Caco-2 (cell line): ENCODE data around the gene SLC30A3. TPM values are rescaled to one million over a fixed set of nuclear protein-coding genes. Genes with fewer than 3 reads are reported as not detected.

Experiments used
- BruUV-seq: library from RNA; stranded (reverse); fragments of 400-500 nt; replicated peaks from 2 replicates; lab custom pipeline; 2021; lab: Mats Ljungman, UMichigan
- CTCF ChIA-PET: fragments of 300-600 bp; sonication (Branson Sonifier 250); formaldehyde crosslinking; loops from one replicate; lab custom pipeline; 2022; ENCODE audit warnings: antibody characterized with exemption; lab: Charles Lee
- POLR2A ChIA-PET: fragments of 300-600 bp; sonication (Branson Sonifier 250); formaldehyde crosslinking; loops from one replicate; lab custom pipeline; 2022; ENCODE audit warnings: antibody characterized with exemption; lab: Charles Lee
- DNase-seq, 2 experiments: peaks; one replicate each; pipeline versions ENCODE4 v3.0.0 to v3.0.0-alpha.2; 2020 to 2022
- H3K27me3 ChIP-seq: replicated peaks from 2 replicates; pipeline ENCODE4 v1.6.0; 2011; ENCODE audit warnings: low read length; ENCODE audit not compliant: control insufficient read depth, insufficient read depth
- H3K36me3 ChIP-seq: 2 replicates; pipeline ENCODE4 v1.5.1; 2011; ENCODE audit warnings: low read length; ENCODE audit not compliant: control insufficient read depth, insufficient read depth
- H3K4me1 ChIP-seq: fragments of 250-450 bp; sonication (Bioruptor Pico); 2 replicates; pipeline ENCODE4 v1.5.1; 2020; ENCODE audit warnings: mild to moderate bottlenecking
- H3K4me3 ChIP-seq: 2 replicates; pipeline ENCODE4 v1.5.1; 2011; ENCODE audit warnings: low read depth, mild to moderate bottlenecking, control low read depth, low read length
- H3K9me3 ChIP-seq: fragments of 250-450 bp; sonication (Bioruptor Pico); 2 replicates; pipeline ENCODE4 v1.5.1; 2020; ENCODE audit warnings: mild to moderate bottlenecking, moderate library complexity
- H3K27ac Mint-ChIP-seq: one replicate; pipeline ENCODE4 v1.8.0; 2022; ENCODE audit warnings: mixed read lengths; ENCODE audit not compliant: unreplicated experiment
- H3K27me3 Mint-ChIP-seq: one replicate; pipeline ENCODE4 v1.8.0; 2022; ENCODE audit warnings: mixed read lengths; ENCODE audit not compliant: insufficient read depth, unreplicated experiment
- H3K36me3 Mint-ChIP-seq: one replicate; pipeline ENCODE4 v1.8.0; 2022; ENCODE audit warnings: mild to moderate bottlenecking, mixed read lengths; ENCODE audit not compliant: insufficient read depth, unreplicated experiment
- H3K4me1 Mint-ChIP-seq: one replicate; pipeline ENCODE4 v1.8.0; 2022; ENCODE audit warnings: low read depth, mixed read lengths; ENCODE audit not compliant: unreplicated experiment
- H3K4me3 Mint-ChIP-seq: one replicate; pipeline ENCODE4 v1.8.0; 2022; ENCODE audit warnings: mild to moderate bottlenecking, moderate library complexity, mixed read lengths; ENCODE audit not compliant: unreplicated experiment
- H3K9me3 Mint-ChIP-seq: one replicate; pipeline ENCODE4 v1.8.0; 2022; ENCODE audit warnings: mixed read lengths; ENCODE audit not compliant: unreplicated experiment
- CTCF ChIP-seq, 2 experiments: fragments of 200-600 bp in 1 of 2; IDR thresholded peaks; 1 replicate in 1 of 2; 2 replicates in 1 of 2; pipeline versions ENCODE4 v1.5.1 to v1.8.0; 2011 to 2022; ENCODE audit warnings: antibody characterized with exemption in 1 of 2, control low read depth in 1 of 2, inconsistent platforms in 1 of 2, low read depth in 1 of 2, low read length in 1 of 2, mild to moderate bottlenecking in 1 of 2, moderate library complexity in 1 of 2; ENCODE audit not compliant: insufficient read depth in 1 of 2, severe bottlenecking in 1 of 2, unreplicated experiment in 1 of 2
- intact Hi-C: fragments of 100-400 bp; cut with micrococcal nuclease; formaldehyde crosslinking; loops from one replicate; pipeline ENCODE4 v1.10.0; 2022; ENCODE audit not compliant: unreplicated experiment
- total RNA-seq: library from RNA; stranded (reverse); gene quantifications from 2 replicates; pipeline ENCODE4 v1.2.3, GENCODE V29; 2022

SLC30A3 gene
- total RNA-seq, 1 experiment from 2014 or later, result 4.3 TPM

GRCh38 chr2:27227501-27227900 lies 35.3 kb downstream of the SLC30A3 start:
- Mint-ChIP-seq H3K4me1 (no peaks in the 10 kb centered on the region), H3K27me3 (no peaks in the 10 kb centered on the region)

GRCh38 chr2:27225526-27225925 lies 37.3 kb downstream of the SLC30A3 start:
- POLR2A ChIA-PET, result no interaction called here

More at GRCh38 chr2:27227501-27227900, 35.3 kb downstream of the SLC30A3 start:
- Mint-ChIP-seq H3K36me3 (peaks cover 90% of the 10 kb centered on the region), H3K9me3 (no peaks in the 10 kb centered on the region), H3K27ac (no peak overlapping the region), H3K4me3 (no peak overlapping the region)
- Histone ChIP-seq H3K36me3 (peaks cover 7% of the 10 kb centered on the region; the same call in 1 of the 2 replicates), H3K27me3 (no peaks in the 10 kb centered on the region), H3K4me1 (no peaks in the 10 kb centered on the region), H3K4me3 (no peak overlapping the region), H3K9me3 (no peaks in the 10 kb centered on the region)
- intact Hi-C loops, result no loop called here
- DNase-seq, result no peak
- POLR2A ChIA-PET, result no interaction called here
- no peak for TF ChIP-seq CTCF (IDR thresholded peaks at IDR 0.05; ENCODE audit: insufficient read depth in 1 of 2, low read depth in 1 of 2, low read length in 1 of 2, severe bottlenecking in 1 of 2, unreplicated experiment in 1 of 2)
- CTCF ChIA-PET, result no interaction called here
- no TSS peak for BruUV-seq

GRCh38 chr2:27223416-27223815 lies 39.4 kb downstream of the SLC30A3 start:
- intact Hi-C loops, result no loop called here
- Mint-ChIP-seq H3K9me3 (no peaks in the 10 kb centered on the region), H3K27me3 (no peaks in the 10 kb centered on the region), H3K4me3 (no peak overlapping the region), H3K36me3 (peaks cover 85% of the 10 kb centered on the region), H3K27ac (no peak overlapping the region), H3K4me1 (peaks cover under 1% of the 10 kb centered on the region)
- H3K9me3 ChIP-seq, result no peaks in the 10 kb centered on the region
- no peaks in the 10 kb centered on the region for H3K27me3 ChIP-seq
- no peak for TF ChIP-seq CTCF (IDR thresholded peaks at IDR 0.05; ENCODE audit: insufficient read depth in 1 of 2, low read depth in 1 of 2, low read length in 1 of 2, severe bottlenecking in 1 of 2, unreplicated experiment in 1 of 2)
- peaks cover 5% of the 10 kb centered on the region for H3K4me1 ChIP-seq
- ChIA-PET POLR2A (no interaction called here), CTCF (interaction anchor here (0.8 kb wide), 1 partner anchor 146 kb away, joined by 3 read pairs; no protein-coding TSS in a partner anchor)
- H3K36me3 ChIP-seq, result peaks cover 4% of the 10 kb centered on the region
- no TSS peak for BruUV-seq
- no peak overlapping the region for H3K4me3 ChIP-seq
- DNase-seq, result no peak

More at GRCh38 chr2:27225526-27225925, 37.3 kb downstream of the SLC30A3 start:
- CTCF ChIA-PET, result no interaction called here
- Histone ChIP-seq H3K4me1 (no peaks in the 10 kb centered on the region), H3K4me3 (no peak overlapping the region), H3K36me3 (peaks cover 4% of the 10 kb centered on the region), H3K9me3 (no peaks in the 10 kb centered on the region), H3K27me3 (no peaks in the 10 kb centered on the region)
- DNase-seq, result no peak
- Mint-ChIP-seq H3K27me3 (no peaks in the 10 kb centered on the region), H3K4me1 (no peaks in the 10 kb centered on the region), H3K27ac (no peak overlapping the region), H3K36me3 (peaks cover 84% of the 10 kb centered on the region), H3K9me3 (no peaks in the 10 kb centered on the region), H3K4me3 (no peak overlapping the region)
- no peak for TF ChIP-seq CTCF (IDR thresholded peaks at IDR 0.05; ENCODE audit: insufficient read depth in 1 of 2, low read depth in 1 of 2, low read length in 1 of 2, severe bottlenecking in 1 of 2, unreplicated experiment in 1 of 2)
- intact Hi-C loops, result no loop called here
- BruUV-seq, result no TSS peak
